Measurements from ENCODE around the gene CDK6.

The CDK6 gene

DNA sequence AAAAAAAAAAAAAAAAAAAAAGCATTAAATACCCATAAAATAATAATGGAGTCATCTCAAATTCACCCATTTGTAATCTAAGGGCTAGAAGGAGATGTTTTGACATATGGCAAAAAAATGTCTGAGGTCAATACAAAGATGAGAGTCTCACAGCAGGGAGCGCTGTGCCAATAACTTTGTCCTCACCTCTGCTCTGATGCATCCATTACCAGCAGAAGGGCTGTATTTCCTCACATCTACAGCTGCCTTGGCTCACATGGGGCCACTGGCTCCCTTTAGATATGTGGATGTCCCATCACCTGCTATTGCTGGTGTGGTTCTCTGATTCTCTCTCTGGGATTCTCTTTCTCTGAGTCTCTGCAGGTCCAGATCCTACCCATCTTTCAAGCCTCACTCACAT is 155.9 kb downstream of the CDK6 start:
- DNase-seq (ENCODE audit: low read depth) = no peak

GRCh38 chr7:92678291-92678920 is 158.0 kb downstream of the CDK6 start:
- no peak for DNase-seq (ENCODE audit: low read depth)

GRCh38 chr7:92674379-92674778 is 162.0 kb downstream of the CDK6 start:
- DNase-seq (ENCODE audit: low read depth) = no peak

DNA sequence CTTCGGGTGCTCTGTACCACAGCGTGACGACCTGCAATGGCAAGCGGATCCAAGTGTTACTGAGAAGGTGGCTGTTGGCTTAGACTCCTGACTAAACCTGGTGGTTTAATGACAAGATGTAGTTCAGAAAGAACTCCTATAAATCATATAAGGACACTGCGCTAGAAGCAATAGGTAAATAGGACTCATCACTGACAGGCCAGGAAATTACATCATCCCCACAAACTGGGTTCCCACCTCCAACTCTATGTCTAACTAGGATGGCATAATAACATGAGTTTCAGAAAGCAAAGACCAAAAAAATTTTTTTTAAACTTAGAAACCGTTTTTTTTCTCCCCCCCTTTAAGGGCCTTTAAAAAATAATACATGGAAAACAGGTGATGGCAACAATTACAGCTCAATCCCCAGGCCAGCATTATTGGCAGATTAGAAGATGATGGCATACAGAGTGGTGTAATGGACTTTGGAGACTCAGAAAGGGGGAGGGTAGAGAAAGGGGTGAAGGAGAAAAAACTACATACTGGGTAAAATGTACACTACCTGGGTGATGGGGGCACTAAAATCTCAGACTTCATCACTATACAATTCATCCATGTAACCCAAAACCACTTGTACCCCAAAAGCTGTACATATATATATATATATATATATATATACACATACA is 164.7 kb downstream of the CDK6 start:
- no peak for DNase-seq (ENCODE audit: low read depth)

DNA sequence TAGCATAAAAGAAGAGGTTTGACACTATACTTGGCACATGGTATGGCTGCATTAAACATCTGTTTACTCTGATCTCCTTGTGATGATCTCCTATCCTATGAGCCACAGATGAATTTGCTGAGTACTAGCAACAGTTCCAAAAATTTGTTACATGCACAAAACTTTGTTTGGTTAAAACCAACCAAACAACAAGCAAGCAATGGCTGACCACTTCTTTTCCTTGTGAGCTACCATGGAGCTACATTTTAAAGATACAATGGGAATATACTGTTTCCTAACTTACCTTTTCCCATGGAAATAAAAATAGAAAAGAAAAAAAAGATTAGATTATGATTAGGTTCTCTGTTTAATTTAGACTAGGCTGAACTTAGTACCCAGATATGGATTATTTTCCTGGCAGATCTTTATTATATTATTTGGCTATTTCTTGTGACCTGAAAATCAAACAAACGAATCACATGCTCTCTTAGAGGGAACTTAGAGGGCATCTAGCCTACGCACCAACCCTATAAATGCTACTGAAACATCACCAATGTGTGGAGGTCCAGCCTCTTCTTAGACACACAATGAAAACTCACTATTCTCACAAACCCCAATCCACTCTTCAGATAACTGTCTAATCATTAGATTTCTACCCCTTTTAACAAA is 166.0 kb downstream of the CDK6 start:
- no peak for DNase-seq (ENCODE audit: low read depth)

DNA sequence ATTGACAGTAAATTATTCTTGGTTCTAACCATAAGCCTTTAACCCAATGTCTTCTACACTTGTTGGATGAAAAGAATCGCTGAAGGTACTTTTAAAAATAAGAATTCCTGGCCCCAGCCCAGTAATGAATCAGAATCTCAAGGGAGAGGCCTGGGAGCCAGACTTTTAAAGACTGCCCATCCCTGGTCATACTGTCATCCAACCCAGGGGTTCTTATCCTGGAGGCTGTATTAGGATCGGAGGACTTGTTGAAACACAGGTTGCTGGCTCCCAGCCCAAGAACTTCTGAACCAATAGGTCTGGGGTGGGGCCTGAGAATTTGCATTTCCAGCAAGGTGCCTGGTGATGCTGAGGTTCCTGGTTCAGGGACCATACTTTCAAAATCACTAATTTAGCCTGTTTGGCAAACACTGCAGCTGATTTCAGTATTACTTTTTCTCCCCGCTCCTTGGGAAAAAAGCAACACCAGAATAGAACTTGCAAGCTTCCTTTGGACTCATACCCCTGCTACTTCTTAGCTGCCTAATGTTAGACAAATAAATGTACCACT is 166.7 kb downstream of the CDK6 start:
- no peak for DNase-seq (ENCODE audit: low read depth)

GRCh38 chr7:92668564-92668963 is 167.8 kb downstream of the CDK6 start:
- DNase-seq (ENCODE audit: low read depth) = no peak

GRCh38 chr7:92667816-92668535 is 168.4 kb downstream of the CDK6 start:
- DNase-seq (ENCODE audit: low read depth) = peak; percentile 19

DNA sequence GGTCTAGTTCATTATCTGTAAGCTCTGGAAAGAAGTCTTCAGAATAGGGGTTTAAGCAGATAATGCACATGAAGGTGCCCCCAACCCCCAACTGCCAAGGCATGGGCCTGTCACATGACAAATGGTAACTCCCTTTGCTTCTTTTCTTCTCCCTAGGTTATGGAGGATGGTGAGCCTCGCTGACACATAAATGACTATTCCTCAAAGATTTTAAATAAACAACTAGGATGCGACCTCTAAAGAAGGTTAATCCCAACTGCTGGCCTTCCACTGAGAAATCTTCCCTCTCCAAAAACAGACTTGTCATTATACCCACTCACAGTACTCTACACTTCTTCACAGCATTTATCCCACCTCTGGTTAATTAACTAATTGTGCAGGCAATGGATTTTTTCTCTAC is 170.4 kb downstream of the CDK6 start:
- no peak for DNase-seq (ENCODE audit: low read depth)

DNA sequence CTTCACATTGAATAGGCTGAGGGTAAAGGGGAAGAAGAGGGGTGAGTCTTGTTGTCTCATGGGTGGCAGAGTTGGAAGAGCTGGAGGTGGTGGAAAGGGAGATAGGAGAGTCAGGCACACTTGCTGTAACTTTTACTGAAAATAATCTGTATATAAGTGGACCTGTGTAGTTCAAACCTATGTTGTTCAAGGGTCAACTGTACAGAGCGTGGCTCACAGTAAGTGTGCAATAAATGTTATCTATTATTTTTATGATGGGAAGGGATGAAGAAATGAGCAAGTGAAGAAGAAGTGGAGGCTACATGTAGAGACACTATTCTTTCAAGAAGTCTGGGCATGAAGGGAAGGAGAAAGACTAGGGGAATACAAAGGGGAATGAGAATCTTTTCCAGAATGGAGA is 174.7 kb downstream of the CDK6 start:
- no peak for DNase-seq (ENCODE audit: low read depth)

GRCh38 chr7:92658671-92659070 is 177.7 kb downstream of the CDK6 start:
- no peak for DNase-seq (ENCODE audit: low read depth)

DNA sequence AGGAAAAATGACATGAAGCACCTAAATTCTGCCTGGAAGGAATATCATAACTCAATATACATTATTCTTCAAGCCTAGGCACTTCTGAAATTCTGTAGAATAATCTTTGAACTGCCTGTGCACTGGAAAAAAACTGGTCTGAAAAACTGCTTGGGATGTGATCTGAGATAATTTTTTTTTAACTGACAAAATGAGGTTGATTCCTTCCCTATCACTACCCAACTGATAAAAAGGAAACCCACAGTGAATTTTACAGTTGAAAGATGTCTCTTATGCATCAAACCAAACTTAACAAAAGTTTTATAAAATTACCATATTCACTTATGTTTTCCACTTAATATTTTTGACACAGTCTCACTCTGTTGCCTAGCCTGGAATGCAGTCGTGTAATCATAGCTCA is 179.0 kb downstream of the CDK6 start:
- no peak for DNase-seq (ENCODE audit: low read depth)

GRCh38 chr7:92656121-92656520 is 180.3 kb downstream of the CDK6 start:
- DNase-seq (ENCODE audit: low read depth) = no peak

- no peak for DNase-seq (ENCODE audit: low read depth)
These were observed 181.0 kb downstream of the CDK6 start for GRCh38 chr7:92655346-92655884.

GRCh38 chr7:92653136-92653535 is 183.2 kb downstream of the CDK6 start:
- no peak for DNase-seq (ENCODE audit: low read depth)

GRCh38 chr7:92652536-92652935 is 183.8 kb downstream of the CDK6 start:
- no peak for DNase-seq (ENCODE audit: low read depth)

- no peak for DNase-seq (ENCODE audit: low read depth)
These were observed 186.0 kb downstream of the CDK6 start for GRCh38 chr7:92650391-92650790.

GRCh38 chr7:92648067-92648466 is 188.3 kb downstream of the CDK6 start:
- DNase-seq (ENCODE audit: low read depth) = no peak

- DNase-seq (ENCODE audit: low read depth) = no peak
These were observed 188.7 kb downstream of the CDK6 start for GRCh38 chr7:92647652-92648051.

GRCh38 chr7:92647011-92647625 is 189.3 kb downstream of the CDK6 start:
- DNase-seq (ENCODE audit: low read depth) = no peak

GRCh38 chr7:92645114-92646061 is 191.0 kb downstream of the CDK6 start:
- DNase-seq (ENCODE audit: low read depth) = no peak
